ENCODE results near the gene RPS10.
A peak's percentile ranks its signal among the peaks of the same experiment; 100 is the strongest.
"Not testable (repeated sequence)": the region's sequence is repeated elsewhere in the genome, so short reads cannot be mapped to it uniquely, and the experiment has no call there.

Gene RPS10

GRCh38 chr6:34391786-34392496 is 33.9 kb downstream of the RPS10 start:
- peak; percentile 81 for DNase-seq

- no peak for DNase-seq
These were observed 34.4 kb downstream of the RPS10 start for GRCh38 chr6:34391473-34391785.

GRCh38 chr6:34390531-34391472 is 35.1 kb downstream of the RPS10 start:
- DNase-seq: no peak

- no peak for DNase-seq
These were observed 36.8 kb downstream of the RPS10 start for GRCh38 chr6:34389034-34389433.

GRCh38 chr6:34388421-34388820 is 37.4 kb downstream of the RPS10 start:
- DNase-seq: no peak

- DNase-seq: no peak
These were observed 39.3 kb downstream of the RPS10 start for GRCh38 chr6:34386316-34387137.

- no peak for DNase-seq
These were observed 40.1 kb downstream of the RPS10 start for GRCh38 chr6:34385793-34386195.

- no peak for DNase-seq
These were observed 41.3 kb downstream of the RPS10 start for GRCh38 chr6:34384321-34385153.

GRCh38 chr6:34383656-34384320 is 42.1 kb downstream of the RPS10 start:
- DNase-seq: no peak

- no peak for DNase-seq
These were observed 42.7 kb downstream of the RPS10 start for GRCh38 chr6:34383161-34383631.

- DNase-seq: no peak
These were observed 44.8 kb downstream of the RPS10 start for GRCh38 chr6:34381081-34381480.

- no peak for DNase-seq
These were observed 47.4 kb downstream of the RPS10 start for GRCh38 chr6:34378470-34378869.

GRCh38 chr6:34377984-34378383 is 47.9 kb downstream of the RPS10 start:
- no peak for DNase-seq

- not testable (repeated sequence) for DNase-seq
These were observed 48.3 kb downstream of the RPS10 start for GRCh38 chr6:34377571-34377970.

- DNase-seq: no peak
These were observed 50.0 kb downstream of the RPS10 start for GRCh38 chr6:34375833-34376232.

GRCh38 chr6:34374508-34374907 is 51.4 kb downstream of the RPS10 start:
- DNase-seq: no peak

- DNase-seq: no peak
These were observed 51.8 kb downstream of the RPS10 start for GRCh38 chr6:34374069-34374468.

- DNase-seq: no peak
These were observed 52.4 kb downstream of the RPS10 start for GRCh38 chr6:34373511-34373910.

GRCh38 chr6:34371865-34372264 is 54.0 kb downstream of the RPS10 start:
- not testable (repeated sequence) for DNase-seq

- DNase-seq: no peak
These were observed 55.5 kb downstream of the RPS10 start for GRCh38 chr6:34370361-34370760.

- no peak for DNase-seq
These were observed 56.5 kb downstream of the RPS10 start for GRCh38 chr6:34369385-34369784.
